Activated naive CD4-positive, alpha-beta T cell treated with anti-CD3 and anti-CD28 coated beads, Interleukin-2, amount 50 U/mL, for 72 hours (primary cell): ENCODE data around the gene UBE2D4. TPM values are rescaled to one million over a fixed set of nuclear protein-coding genes. Genes with fewer than 3 reads are reported as not detected.
"Not testable (repeated sequence)": the region's sequence is repeated elsewhere in the genome, so short reads cannot be mapped to it uniquely, and the experiment has no call there.

Experiments used
- ATAC-seq, 2 donors: fragments of 150-1000 bp; cut with Tn5 transposase; 2 replicates each; pipeline ENCODE4 v1.10.0; 2021; ENCODE audit warnings: mild to moderate bottlenecking in 2 of 2, moderate library complexity in 2 of 2
- DNase-seq, 2 donors: peaks; one replicate each; pipeline ENCODE4 v3.0.0; 2021 to 2022; ENCODE audit warnings: low spot score in 2 of 2
- H3K27ac Mint-ChIP-seq, 2 donors: one replicate each; pipeline ENCODE4 v1.8.0; 2022; ENCODE audit warnings: mild to moderate bottlenecking in 2 of 2, mixed read lengths in 2 of 2
- H3K36me3 Mint-ChIP-seq, 2 donors: one replicate each; pipeline ENCODE4 v1.8.0; 2022; ENCODE audit warnings: mixed read lengths in 2 of 2
- H3K9me3 Mint-ChIP-seq, 2 donors: one replicate each; pipeline ENCODE4 v1.8.0; 2022; ENCODE audit warnings: mixed read lengths in 2 of 2
- total RNA-seq, 2 donors: library from RNA; stranded (reverse); gene quantifications; one replicate each; pipeline ENCODE4 v1.2.3, GENCODE V29; 2022

UBE2D4 gene
- total RNA-seq, 2 donors from 2014 or later, result 3.3 to 7.5 TPM

DNA sequence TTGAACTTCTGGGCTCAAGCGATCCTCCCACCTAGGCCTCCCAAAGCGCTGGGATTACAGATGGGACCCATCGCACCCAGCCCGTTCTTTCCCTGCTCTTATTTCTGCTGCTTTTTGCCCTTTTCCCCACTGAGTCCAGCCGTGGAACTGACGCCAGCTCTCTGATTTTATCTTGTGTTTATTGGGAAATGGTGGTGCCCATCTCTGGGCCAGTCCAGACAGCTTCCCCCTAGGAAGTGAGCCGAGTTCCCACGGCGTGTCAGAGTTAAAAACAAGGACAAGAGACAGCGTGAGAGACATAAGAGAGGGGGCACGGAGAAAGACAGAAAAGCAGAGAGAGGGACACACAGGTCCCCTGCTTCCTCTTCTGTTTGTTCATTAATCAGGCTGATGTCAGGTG lies 51.9 kb downstream of the UBE2D4 start:
- H3K36me3 Mint-ChIP-seq, ATAC-seq, H3K9me3 Mint-ChIP-seq, DNase-seq: not testable (repeated sequence)
- peak overlapping the region in 1 of 2 donors; percentile 33 for H3K27ac Mint-ChIP-seq

DNA sequence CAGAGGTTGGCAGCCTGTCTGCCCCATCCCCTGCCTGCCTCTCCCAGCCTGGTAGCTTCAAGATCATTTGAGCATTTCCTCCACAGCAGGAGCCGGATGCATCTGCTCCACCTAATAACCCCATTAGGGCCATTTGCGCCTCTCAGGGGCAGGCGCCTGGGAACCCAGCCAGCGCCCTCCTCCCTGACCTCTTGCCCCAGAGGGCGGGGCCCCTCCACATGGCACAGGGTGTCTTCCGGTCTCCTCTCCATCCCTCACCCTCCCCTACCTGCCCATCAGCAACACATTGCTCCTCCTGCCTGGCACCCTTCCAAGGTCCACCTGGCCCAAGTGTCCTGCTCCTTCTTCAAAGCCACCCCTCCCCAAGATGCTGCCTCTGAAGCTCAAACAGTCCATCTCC lies 56.6 kb downstream of the UBE2D4 start:
- not testable (repeated sequence) for ATAC-seq, H3K36me3 Mint-ChIP-seq, DNase-seq, H3K9me3 Mint-ChIP-seq, H3K27ac Mint-ChIP-seq

DNA sequence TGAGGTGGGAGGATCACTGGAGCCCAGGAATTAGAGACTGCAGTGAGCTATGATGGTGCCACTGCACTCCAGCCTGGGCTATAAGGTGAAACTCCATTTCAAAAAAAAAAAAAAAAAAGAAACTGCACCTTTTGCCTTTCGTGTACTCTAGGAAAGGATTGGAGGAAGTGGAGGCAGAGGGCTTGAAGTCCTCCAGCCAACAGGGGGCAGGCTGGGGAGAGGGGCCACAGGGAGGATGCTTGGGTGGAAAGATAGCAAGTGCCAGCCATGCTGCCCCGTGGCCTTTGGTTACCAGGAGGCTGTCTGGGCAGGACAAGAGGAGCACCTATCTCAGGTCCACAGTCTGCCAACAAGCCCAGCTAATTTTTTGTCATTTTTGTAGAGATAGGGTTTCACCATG lies 57.5 kb downstream of the UBE2D4 start:
- ATAC-seq, H3K27ac Mint-ChIP-seq, DNase-seq, H3K9me3 Mint-ChIP-seq, H3K36me3 Mint-ChIP-seq: not testable (repeated sequence)

DNA sequence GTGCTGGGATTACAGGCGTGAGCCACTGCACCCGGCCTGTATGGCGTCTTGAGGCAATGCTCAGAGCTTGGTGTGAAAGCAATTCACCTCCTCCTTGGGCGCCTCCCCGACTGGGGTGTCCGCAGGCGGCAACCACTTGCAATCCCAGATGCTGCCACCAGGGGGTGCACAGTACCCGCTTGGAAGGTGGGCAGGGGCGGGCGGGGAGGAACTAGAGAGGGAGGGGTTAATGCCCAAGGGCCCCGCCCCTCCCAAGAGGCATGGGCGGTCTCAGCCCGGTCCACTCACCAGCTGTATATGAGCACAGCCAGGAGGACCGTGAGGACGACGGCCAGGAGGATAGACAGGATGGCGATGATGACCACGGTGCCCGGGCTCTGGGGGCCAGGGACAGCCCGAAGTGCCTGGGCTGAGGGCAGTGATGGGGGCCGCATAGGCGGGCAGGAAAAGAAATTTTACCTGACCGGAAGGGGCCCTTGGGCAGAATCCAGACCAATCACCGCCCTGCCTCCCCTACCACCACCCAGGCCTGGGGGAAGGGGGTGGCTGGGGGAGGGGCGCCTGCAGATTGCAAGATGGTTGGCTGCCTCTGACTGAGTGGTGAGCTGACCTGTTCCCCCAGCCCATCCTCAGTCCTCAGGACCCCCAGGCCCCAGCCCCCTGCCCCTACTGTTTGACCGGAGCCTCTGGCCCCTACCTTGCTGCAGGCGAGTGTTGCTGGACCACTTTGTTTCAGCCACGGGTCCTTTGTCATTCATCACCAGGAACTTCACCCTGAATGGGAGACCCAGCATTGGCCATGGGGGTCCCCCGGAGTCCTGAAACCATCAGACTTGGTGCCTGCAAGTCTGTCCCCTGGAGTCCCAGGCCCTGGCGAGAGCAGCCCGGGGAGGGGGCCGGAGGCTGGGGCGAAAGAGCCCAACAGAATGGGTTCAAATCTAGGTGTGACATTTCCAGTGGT lies 59.9 kb downstream of the UBE2D4 start:
- peak; percentile 75 to 99 for DNase-seq
- peak; percentile 86 to 92 for ATAC-seq
- H3K9me3 Mint-ChIP-seq, H3K36me3 Mint-ChIP-seq, H3K27ac Mint-ChIP-seq: not testable (repeated sequence)

DNA sequence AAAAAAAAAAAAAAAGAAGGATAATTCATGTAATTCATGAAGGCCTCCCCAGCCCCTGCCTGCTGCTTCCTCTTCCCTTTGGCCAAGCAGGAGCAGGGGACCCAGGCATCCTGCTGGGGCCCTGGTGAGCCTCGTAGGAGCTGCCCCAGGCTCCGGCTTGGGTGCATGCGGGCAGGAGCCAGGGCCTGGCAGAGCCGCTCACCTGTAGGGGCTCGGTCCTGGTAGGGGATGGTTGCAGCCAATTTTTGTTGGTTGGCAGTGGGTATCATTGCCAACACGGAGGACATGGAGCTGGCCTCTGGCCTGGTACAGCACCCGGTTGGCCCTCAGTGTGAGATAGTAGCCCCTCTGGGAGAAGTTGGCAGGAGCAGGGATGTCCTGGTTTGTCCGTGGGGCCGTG lies 61.2 kb downstream of the UBE2D4 start:
- not testable (repeated sequence) for H3K36me3 Mint-ChIP-seq, DNase-seq, H3K27ac Mint-ChIP-seq, H3K9me3 Mint-ChIP-seq, ATAC-seq

DNA sequence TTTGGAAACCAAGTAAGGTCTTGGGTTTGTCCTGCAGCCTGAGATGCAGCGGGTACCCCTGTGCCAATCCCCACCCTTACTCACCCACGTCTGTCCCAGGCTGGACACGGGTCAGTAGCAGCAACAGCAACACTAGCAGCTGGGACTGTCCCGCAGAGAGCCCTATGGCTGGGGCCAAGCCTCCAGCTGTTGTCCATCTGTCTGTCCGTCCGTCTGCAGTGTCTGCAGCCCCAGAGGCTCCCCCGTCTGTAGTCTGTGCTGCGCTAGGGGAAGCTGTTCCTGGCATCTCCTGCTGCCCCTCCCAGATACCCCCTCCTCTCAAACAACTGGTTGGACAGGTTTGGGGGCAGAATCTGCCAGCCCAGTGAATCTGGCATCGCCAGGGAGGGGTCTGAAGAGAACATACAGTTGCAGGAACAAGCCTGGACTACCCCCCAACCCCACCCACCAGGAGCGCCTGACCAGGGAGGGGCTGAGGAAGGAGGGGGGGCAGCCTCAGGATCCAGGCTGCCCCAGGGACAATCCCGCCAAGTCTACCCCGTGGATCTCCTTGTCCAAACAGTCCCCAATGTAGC lies 63.9 kb downstream of the UBE2D4 start:
- ATAC-seq, H3K36me3 Mint-ChIP-seq, DNase-seq, H3K27ac Mint-ChIP-seq, H3K9me3 Mint-ChIP-seq: not testable (repeated sequence)

DNA sequence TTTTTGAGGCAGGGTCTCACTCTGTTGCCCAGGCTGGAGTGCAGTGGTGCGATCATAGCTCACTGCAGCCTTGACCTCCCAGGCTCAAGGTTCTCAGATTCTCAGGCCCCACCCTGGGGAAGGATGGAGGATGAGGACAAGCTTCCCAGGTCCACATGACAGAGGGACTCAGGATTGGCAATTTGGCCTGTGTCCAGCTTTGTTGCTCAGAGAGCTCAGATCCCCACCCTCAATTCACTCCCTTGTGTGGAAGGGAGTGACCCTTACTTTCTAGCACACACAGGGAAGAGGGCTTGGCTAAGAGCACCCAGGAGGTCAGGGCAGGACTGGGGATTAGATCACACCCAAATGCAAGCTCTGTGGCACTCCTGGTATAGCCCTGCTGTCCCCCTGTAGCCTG lies 64.6 kb downstream of the UBE2D4 start:
- not testable (repeated sequence) for H3K9me3 Mint-ChIP-seq, DNase-seq, ATAC-seq, H3K36me3 Mint-ChIP-seq, H3K27ac Mint-ChIP-seq

DNA sequence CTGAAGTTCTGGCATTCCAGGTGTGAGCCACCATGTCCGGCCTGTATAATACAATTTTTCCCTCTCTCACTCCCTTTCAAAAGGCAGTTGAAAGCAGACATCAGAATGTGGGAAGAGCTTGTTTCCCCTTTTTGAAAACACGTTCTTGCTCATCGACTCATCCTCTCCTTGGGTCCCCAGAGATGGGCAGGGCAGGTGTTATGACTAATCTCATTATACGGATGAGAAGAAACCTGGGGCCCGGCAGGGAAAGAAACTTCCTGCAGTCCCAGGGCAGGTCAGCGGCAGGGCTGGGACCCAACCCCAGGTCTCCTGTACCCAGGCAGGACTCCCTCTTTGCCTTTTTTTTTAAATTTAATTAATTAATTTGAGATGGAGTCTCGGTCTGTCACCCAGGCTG lies 66.7 kb downstream of the UBE2D4 start:
- DNase-seq, H3K36me3 Mint-ChIP-seq, H3K9me3 Mint-ChIP-seq, H3K27ac Mint-ChIP-seq: not testable (repeated sequence)
- peak; percentile 54 to 68 for ATAC-seq

DNA sequence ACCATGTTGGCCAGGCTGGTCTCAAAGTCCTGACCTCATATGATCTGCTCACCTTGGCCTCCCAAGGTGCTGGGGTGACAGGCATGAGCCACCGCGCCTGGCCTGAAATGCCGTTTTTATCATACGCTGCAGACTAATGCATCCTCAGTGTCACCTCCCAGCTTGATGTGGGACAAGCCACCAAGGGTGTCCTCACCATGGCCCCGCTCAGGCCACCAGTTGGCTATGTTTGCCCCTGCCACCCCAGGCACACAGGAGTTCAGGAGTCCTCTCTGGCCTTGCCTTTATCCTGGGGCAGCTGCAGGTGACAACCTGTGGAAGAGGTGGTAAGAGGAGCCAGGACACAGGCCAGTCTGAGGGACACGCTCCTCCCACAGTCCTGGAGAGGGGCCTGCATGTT lies 68.4 kb downstream of the UBE2D4 start:
- not testable (repeated sequence) for H3K36me3 Mint-ChIP-seq, DNase-seq, H3K9me3 Mint-ChIP-seq
- H3K27ac Mint-ChIP-seq, result peak overlapping the region in 1 of 2 donors; percentile 59
- peak in 1 of 2 donors; percentile 18 for ATAC-seq

DNA sequence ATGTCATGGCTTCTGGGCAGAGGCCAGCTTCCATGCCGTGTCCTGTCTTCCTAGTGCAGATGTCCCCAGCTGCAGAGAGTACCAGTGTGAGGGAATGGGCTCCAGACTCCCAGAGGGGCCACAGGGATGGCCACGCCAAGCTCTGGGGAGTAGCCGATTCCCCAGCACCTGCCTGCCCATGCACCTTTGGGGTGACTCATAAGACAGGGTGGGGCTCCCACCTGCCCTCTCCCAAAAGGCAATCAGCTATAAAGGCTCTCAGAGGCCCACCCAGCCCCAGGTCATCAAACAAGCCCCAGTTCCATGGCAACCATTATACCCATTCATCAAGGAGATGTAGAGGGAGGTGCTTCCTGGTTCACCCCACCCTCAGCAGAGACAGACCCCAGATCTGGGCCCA lies 71.3 kb downstream of the UBE2D4 start, which contains the start of gene SPDYE1:
SPDYE1 (plus strand) TSS at position 366 of the 400 bp plus-strand sequence. CDS start 2,053 bp downstream, outside the sequence.
- not testable (repeated sequence) for ATAC-seq, H3K9me3 Mint-ChIP-seq, DNase-seq, H3K36me3 Mint-ChIP-seq, H3K27ac Mint-ChIP-seq

Other genes starting within 250 kb of the UBE2D4 start
- gene COA1, start 196.9 kb upstream of the UBE2D4 start, total RNA-seq, result 10 to 100 TPM; 31.9 to 72.4 TPM
- 10 to 100 TPM; 28.3 to 29.6 TPM for gene BLVRA, start 167.8 kb upstream of the UBE2D4 start, total RNA-seq
- 100 to 1,000 TPM; 112 to 118 TPM for gene MRPS24, start 56.9 kb upstream of the UBE2D4 start, total RNA-seq
- gene URGCP, start 19.8 kb upstream of the UBE2D4 start, total RNA-seq, result 10 to 100 TPM; 16.4 to 26.3 TPM
- not detected for gene SPDYE1, start 71.5 kb downstream of the UBE2D4 start, total RNA-seq
- gene DBNL, start 118.3 kb downstream of the UBE2D4 start, total RNA-seq, result 100 to 1,000 TPM in 1 of 2 donors, 10 to 100 TPM in 1; 75.3 to 123 TPM
- 1 to 10 TPM in 1 of 2 donors, under 1 TPM in 1; 0.64 to 1.0 TPM for gene PGAM2, start 139.1 kb downstream of the UBE2D4 start, total RNA-seq
- gene POLM, start 156.1 kb downstream of the UBE2D4 start, total RNA-seq, result 10 to 100 TPM; 35.7 to 37.2 TPM
- 10 to 100 TPM; 14.6 to 26.9 TPM for gene AEBP1, start 177.9 kb downstream of the UBE2D4 start, total RNA-seq
- 100 to 1,000 TPM; 129 to 212 TPM for gene POLD2, start 197.1 kb downstream of the UBE2D4 start, total RNA-seq
- gene MYL7, start 214.9 kb downstream of the UBE2D4 start, total RNA-seq, result not detected